ENCODE data around the gene INSYN2B. TPM values are rescaled to one million over a fixed set of nuclear protein-coding genes. Genes with fewer than 3 reads are reported as not detected.
A peak's percentile ranks its signal among the peaks of the same experiment; 100 is the strongest.

Gene INSYN2B
- total RNA-seq, 2 experiments from 2014 or later: not detected

DNA sequence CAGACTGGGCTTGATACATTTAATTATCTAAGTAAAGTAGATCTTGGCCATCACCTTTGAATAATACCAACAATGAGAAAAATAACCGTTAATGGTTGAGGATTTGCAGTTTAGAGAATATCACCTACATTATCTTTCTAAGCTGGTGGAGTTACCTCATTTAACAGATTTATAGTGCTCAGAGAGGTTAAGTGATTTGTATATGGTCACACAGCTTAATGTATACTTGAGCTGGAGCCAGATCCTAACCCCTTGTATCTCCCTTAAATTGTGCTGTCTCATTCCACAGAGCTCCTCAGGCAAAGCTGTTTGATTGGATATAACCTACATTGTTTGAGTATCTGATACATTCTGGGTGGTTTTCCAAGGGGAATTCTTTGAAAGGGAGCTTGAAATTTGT is 57.8 kb downstream of the INSYN2B start:
- no peak overlapping the region for H3K27ac Mint-ChIP-seq
- H3K9me3 Mint-ChIP-seq: no peaks in the 10 kb centered on the region
- no peaks in the 10 kb centered on the region for H3K27me3 Mint-ChIP-seq
- H3K36me3 Mint-ChIP-seq: peaks cover 15% of the 10 kb centered on the region
- H3K4me1 Mint-ChIP-seq: peaks cover 2% of the 10 kb centered on the region
- DNase-seq: no peak
- no peak overlapping the region for H3K4me3 Mint-ChIP-seq

- Mint-ChIP-seq H3K4me3 (no peak overlapping the region), H3K36me3 (peaks cover 15% of the 10 kb centered on the region), H3K27me3 (no peaks in the 10 kb centered on the region), H3K9me3 (no peaks in the 10 kb centered on the region), H3K27ac (no peak overlapping the region), H3K4me1 (peaks cover 2% of the 10 kb centered on the region)
- DNase-seq: no peak
Measured at GRCh38 chr5:169921949-169922348, 58.3 kb downstream of the INSYN2B start.

GRCh38 chr5:169921384-169921783 is 58.9 kb downstream of the INSYN2B start:
- H3K4me3 Mint-ChIP-seq: no peak overlapping the region

GRCh38 chr5:169920474-169920873 is 59.8 kb downstream of the INSYN2B start:
- no peak overlapping the region for H3K4me3 Mint-ChIP-seq
- peaks cover 12% of the 10 kb centered on the region for H3K36me3 Mint-ChIP-seq
- H3K27ac Mint-ChIP-seq: no peak overlapping the region
- H3K9me3 Mint-ChIP-seq: no peaks in the 10 kb centered on the region
- no peaks in the 10 kb centered on the region for H3K27me3 Mint-ChIP-seq
- DNase-seq: no peak
- no peaks in the 10 kb centered on the region for H3K4me1 Mint-ChIP-seq

More at GRCh38 chr5:169921384-169921783, 58.9 kb downstream of the INSYN2B start:
- H3K4me1 Mint-ChIP-seq: peaks cover 2% of the 10 kb centered on the region
- H3K36me3 Mint-ChIP-seq: peaks cover 14% of the 10 kb centered on the region
- H3K27ac Mint-ChIP-seq: no peak overlapping the region
- H3K27me3 Mint-ChIP-seq: no peaks in the 10 kb centered on the region
- H3K9me3 Mint-ChIP-seq: no peaks in the 10 kb centered on the region
- no peak for DNase-seq

DNA sequence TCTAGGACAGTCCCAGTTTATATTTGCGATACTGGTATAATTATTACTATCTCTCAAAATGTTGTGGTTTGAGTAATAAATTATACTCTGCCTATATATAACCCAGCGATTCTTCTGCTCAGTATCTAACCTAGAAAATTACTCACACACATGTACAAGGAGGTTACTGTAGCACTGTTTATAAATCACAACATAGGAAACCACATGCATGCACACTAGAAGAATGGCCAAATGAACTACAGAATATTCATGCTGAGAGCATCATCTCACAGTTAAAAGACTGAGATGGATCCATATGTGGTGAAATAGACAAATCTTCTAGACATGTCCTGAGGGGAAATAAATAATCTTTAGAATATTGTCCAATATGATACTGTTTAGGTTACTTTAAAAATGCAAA is 62.1 kb downstream of the INSYN2B start:
- Mint-ChIP-seq H3K4me1 (no peaks in the 10 kb centered on the region), H3K4me3 (no peak overlapping the region), H3K9me3 (no peaks in the 10 kb centered on the region), H3K27ac (no peak overlapping the region), H3K27me3 (no peaks in the 10 kb centered on the region), H3K36me3 (peaks cover 10% of the 10 kb centered on the region)
- DNase-seq: no peak

DNA sequence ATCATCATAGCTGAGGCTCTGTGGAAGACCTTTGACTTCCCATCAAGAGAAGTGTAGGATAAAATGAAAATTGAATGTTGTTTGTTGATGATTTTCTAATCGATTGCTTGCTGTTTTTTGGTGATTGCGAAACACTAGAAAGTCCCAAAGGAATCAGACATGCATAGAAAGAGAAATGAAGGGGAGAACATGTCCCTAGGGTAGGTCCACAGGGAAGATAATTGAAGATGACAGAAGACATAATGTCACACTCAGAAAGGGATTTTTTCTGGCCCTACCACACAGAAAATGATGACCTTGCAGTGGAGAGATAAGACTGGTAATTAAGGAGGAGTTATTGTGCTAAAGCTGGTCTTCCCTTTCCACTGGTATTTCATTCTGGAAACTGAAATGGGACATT is 62.8 kb downstream of the INSYN2B start:
- Mint-ChIP-seq H3K27ac (no peak overlapping the region), H3K4me3 (no peak overlapping the region), H3K9me3 (no peaks in the 10 kb centered on the region), H3K36me3 (peaks cover 10% of the 10 kb centered on the region), H3K27me3 (no peaks in the 10 kb centered on the region), H3K4me1 (no peaks in the 10 kb centered on the region)
- DNase-seq: no peak

- H3K4me3 Mint-ChIP-seq: no peak overlapping the region
Measured at GRCh38 chr5:169914766-169915165, 65.5 kb downstream of the INSYN2B start.

GRCh38 chr5:169913479-169913878 is 66.8 kb downstream of the INSYN2B start:
- Mint-ChIP-seq H3K9me3 (no peaks in the 10 kb centered on the region), H3K27me3 (no peaks in the 10 kb centered on the region), H3K4me3 (no peak overlapping the region), H3K36me3 (peaks cover 19% of the 10 kb centered on the region), H3K4me1 (no peaks in the 10 kb centered on the region), H3K27ac (no peak overlapping the region)
- no peak for DNase-seq

More at GRCh38 chr5:169914766-169915165, 65.5 kb downstream of the INSYN2B start:
- no peaks in the 10 kb centered on the region for H3K9me3 Mint-ChIP-seq
- no peaks in the 10 kb centered on the region for H3K4me1 Mint-ChIP-seq
- H3K36me3 Mint-ChIP-seq: peaks cover 20% of the 10 kb centered on the region
- H3K27me3 Mint-ChIP-seq: no peaks in the 10 kb centered on the region
- DNase-seq: no peak
- H3K27ac Mint-ChIP-seq: no peak overlapping the region

DNA sequence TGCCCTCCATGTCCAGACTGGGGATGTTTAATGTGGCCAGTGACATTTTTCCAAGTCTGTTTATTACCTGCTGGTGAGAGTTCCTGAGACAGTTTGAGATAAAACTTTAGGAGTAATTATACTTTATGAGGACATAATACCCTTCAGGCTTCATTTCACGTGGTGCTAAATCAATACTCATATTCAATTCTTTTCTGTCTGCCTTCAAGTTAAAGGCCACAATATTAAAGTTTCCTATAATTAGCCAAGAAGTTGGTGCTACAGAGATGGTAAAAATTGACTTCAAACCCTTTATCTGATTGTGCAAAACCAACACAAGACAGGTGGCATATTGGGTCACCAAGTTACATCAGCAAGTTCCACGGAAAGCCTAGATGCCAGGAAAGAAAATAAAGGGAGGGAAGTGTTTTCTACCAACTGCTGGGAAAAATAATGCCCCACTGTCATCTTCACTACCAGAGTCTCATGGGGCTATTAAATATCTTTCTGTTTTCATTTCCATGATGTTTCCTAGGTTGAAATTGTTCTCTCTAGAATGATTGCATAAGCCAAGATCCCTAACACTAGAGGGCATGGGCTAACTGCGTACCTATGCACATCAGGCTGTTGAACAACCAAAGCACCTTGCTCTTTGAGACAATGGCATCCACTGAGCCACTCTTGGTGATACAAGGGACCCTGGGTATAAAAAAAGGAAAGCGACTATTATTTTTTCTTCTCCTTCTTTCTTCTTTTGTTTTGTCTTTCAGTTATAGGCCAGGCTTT is 68.7 kb downstream of the INSYN2B start:
- H3K9me3 Mint-ChIP-seq: no peaks in the 10 kb centered on the region
- no peaks in the 10 kb centered on the region for H3K27me3 Mint-ChIP-seq
- H3K4me3 Mint-ChIP-seq: no peak overlapping the region
- DNase-seq: no peak
- H3K4me1 Mint-ChIP-seq: no peaks in the 10 kb centered on the region
- no peak overlapping the region for H3K27ac Mint-ChIP-seq
- peaks cover 20% of the 10 kb centered on the region for H3K36me3 Mint-ChIP-seq

DNA sequence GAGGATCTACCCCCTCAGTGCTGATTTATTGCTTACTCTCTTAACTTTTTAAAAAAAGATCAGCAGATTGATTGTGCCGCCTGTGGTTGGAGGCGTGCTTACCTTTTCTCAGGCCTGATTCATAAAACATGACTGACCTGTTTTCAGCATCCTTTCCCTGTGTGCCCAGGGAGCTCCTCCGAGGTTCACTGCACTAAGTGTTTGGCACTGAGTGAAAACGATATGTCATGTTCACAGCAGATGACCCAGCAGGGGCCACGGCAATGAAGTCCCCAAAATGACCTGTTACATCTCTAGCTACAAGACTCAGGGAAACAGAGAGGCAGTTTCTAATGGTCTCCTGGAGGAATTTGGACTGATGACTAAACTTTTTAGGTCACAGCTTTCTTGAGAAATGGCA is 69.9 kb downstream of the INSYN2B start:
- H3K4me3 Mint-ChIP-seq: no peak overlapping the region
- no peak overlapping the region for H3K27ac Mint-ChIP-seq
- H3K9me3 Mint-ChIP-seq: no peaks in the 10 kb centered on the region
- peaks cover 20% of the 10 kb centered on the region for H3K36me3 Mint-ChIP-seq
- H3K27me3 Mint-ChIP-seq: no peaks in the 10 kb centered on the region
- no peaks in the 10 kb centered on the region for H3K4me1 Mint-ChIP-seq
- no peak for DNase-seq

GRCh38 chr5:169909945-169910344 is 70.3 kb downstream of the INSYN2B start:
- no peak for DNase-seq
- Mint-ChIP-seq H3K36me3 (peaks cover 20% of the 10 kb centered on the region), H3K27me3 (no peaks in the 10 kb centered on the region), H3K4me3 (no peak overlapping the region), H3K4me1 (no peaks in the 10 kb centered on the region), H3K9me3 (no peaks in the 10 kb centered on the region), H3K27ac (no peak overlapping the region)

DNA sequence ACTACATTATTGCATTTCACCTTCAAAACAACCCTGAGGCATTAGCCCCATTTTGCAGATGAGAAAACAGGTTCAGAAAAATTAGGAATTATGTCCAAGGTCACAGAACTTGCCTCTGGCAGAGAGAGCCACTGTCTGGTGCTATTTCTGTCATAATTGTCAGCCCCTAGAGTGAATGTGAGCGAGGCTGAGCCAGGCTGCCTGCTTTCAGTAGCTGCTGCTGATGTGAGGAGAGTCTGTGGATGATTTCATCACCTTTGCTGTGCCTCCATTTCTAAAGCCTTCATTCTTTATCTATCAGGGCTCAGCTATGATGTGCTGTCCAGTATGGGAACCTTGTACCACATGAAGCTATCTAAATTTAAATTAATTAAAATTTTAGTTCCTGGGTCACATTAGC is 71.4 kb downstream of the INSYN2B start:
- no peak overlapping the region for H3K4me3 Mint-ChIP-seq
- H3K4me1 Mint-ChIP-seq: no peaks in the 10 kb centered on the region
- peaks cover 15% of the 10 kb centered on the region for H3K36me3 Mint-ChIP-seq
- no peak for DNase-seq
- no peaks in the 10 kb centered on the region for H3K9me3 Mint-ChIP-seq
- H3K27me3 Mint-ChIP-seq: no peaks in the 10 kb centered on the region
- H3K27ac Mint-ChIP-seq: no peak overlapping the region

DNA sequence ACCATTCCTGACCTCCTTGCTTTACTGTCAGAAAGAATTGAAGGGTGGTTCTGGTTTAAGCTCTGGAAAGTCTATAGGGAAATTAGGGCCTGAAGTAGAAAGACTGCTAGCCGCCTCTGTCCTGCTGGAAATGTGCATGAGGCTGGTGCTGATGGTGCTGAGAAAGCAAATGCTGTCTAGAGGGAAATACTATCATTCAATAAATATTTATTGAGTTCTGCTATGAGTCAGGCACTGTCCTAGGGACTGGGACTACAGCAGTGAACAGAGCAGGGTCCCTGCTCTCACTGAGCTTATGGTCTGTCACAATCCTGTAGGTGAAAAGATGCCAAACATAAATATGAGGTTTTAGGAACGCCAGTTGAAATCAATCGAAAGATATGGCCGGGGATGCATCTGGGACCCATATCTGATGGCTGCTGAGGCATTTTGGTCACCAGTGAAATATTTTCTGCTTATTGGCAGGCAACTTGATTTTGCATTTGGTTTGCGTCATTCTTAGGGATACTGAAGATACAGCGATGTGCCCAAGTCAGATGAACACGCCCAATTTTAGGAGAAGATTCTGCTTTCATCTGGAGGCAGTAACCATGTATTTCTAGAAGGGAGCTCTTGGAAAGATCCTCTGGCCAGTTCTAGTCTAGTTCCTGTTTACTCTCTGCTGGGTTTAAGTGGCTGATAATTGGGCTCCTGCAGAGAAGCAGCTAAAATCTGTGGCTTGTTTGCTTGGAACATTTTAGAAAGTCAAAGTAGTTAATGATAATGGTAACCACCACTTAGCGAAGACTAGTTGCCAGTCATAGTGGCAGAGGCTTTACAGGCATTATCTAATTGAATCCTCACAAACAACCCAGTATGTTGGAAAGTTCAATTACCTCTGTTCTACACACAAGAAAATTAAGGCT is 73.3 kb downstream of the INSYN2B start:
- Mint-ChIP-seq H3K4me3 (no peak overlapping the region), H3K27me3 (no peaks in the 10 kb centered on the region), H3K36me3 (peaks cover 15% of the 10 kb centered on the region), H3K4me1 (peaks cover 2% of the 10 kb centered on the region), H3K9me3 (no peaks in the 10 kb centered on the region), H3K27ac (no peak overlapping the region)
- no peak for DNase-seq

GRCh38 chr5:169905017-169905416 is 75.3 kb downstream of the INSYN2B start:
- Mint-ChIP-seq H3K4me3 (no peak overlapping the region), H3K4me1 (peaks cover 11% of the 10 kb centered on the region), H3K27ac (peak overlapping the region; percentile 16), H3K36me3 (peaks cover 21% of the 10 kb centered on the region), H3K9me3 (no peaks in the 10 kb centered on the region), H3K27me3 (no peaks in the 10 kb centered on the region)
- no peak for DNase-seq

DNA sequence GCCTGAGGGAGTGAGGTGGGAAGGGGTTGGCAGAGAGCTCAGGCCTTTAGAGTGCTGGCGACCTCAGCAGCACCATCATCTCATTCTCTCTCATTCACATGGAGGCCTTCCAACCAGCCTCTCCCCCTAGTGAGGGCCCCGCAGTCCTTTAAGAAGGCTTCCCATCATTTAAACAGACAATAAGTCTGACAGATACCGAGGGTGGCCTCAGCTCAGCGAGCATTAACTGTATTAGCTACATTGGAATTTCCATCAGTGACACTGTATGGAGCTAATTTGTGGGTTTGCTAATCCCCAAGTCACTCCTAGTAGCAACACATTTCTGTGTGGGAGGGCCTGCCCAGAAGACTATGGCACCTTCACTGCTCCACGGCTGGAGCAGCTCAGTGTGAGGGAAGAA is 75.8 kb downstream of the INSYN2B start:
- peaks cover 11% of the 10 kb centered on the region for H3K4me1 Mint-ChIP-seq
- H3K27me3 Mint-ChIP-seq: no peaks in the 10 kb centered on the region
- H3K36me3 Mint-ChIP-seq: peaks cover 22% of the 10 kb centered on the region
- DNase-seq: no peak
- H3K27ac Mint-ChIP-seq: no peak overlapping the region
- H3K9me3 Mint-ChIP-seq: no peaks in the 10 kb centered on the region
- H3K4me3 Mint-ChIP-seq: no peak overlapping the region
